H1 (cell line): Measurements from ENCODE around the gene GRM8. TPM values are rescaled to one million over a fixed set of nuclear protein-coding genes. Genes with fewer than 3 reads are reported as not detected.

Source experiments
- CTCF ChIA-PET: fragments of 300-600 bp; sonication (Branson Sonifier 250); formaldehyde crosslinking; loops from one replicate; lab custom pipeline; 2021; ENCODE audit not compliant: partially characterized antibody; lab: Charles Lee
- POLR2A ChIA-PET: fragments of 300-600 bp; sonication (Branson Sonifier 250); formaldehyde crosslinking; loops from one replicate; lab custom pipeline; 2021; ENCODE audit warnings: inconsistent platforms; ENCODE audit not compliant: partially characterized antibody; lab: Charles Lee
- DNase-seq, 2 experiments: peaks; one replicate each; pipeline versions ENCODE4 v3.0.0 to v3.0.0-alpha.2; 2010 to 2022; ENCODE audit warnings: low spot score in 2 of 2, low read depth in 1 of 2, mixed read lengths in 1 of 2
- FAIRE-seq: peaks from 2 replicates; lab custom pipeline; 2011; peaks lifted over from hg19 to GRCh38; lab: Jason Lieb, UNC
- H2AFZ ChIP-seq: 2 replicates; pipeline ENCODE4 v1.8.1; 2012; ENCODE audit warnings: low read length, inconsistent platforms
- H2AK5ac ChIP-seq: 2 replicates; pipeline ENCODE4 v1.6.1; 2013; ENCODE audit warnings: low read depth, low read length
- H2BK120ac ChIP-seq: replicated peaks from 2 replicates; pipeline ENCODE3; 2013; ENCODE audit warnings: low read depth, low read length, inconsistent platforms
- H2BK12ac ChIP-seq: 2 replicates; pipeline ENCODE4 v1.6.1; 2013; ENCODE audit warnings: low read depth, low read length
- H2BK15ac ChIP-seq: 2 replicates; pipeline ENCODE4 v1.6.1; 2013; ENCODE audit warnings: low read length
- H2BK20ac ChIP-seq: 2 replicates; pipeline ENCODE4 v1.6.1; 2013; ENCODE audit warnings: low read length
- H2BK5ac ChIP-seq: 2 replicates; pipeline ENCODE4 v1.6.1; 2013; ENCODE audit warnings: low read depth, low read length
- H3K14ac ChIP-seq: 2 replicates; pipeline ENCODE4 v1.6.1; 2013; ENCODE audit warnings: inconsistent platforms; ENCODE audit not compliant: insufficient read length
- H3K18ac ChIP-seq: 2 replicates; pipeline ENCODE4 v1.6.1; 2013; ENCODE audit warnings: low read length; ENCODE audit errors: extremely low read depth
- H3K23ac ChIP-seq: 2 replicates; pipeline ENCODE4 v1.6.1; 2013; ENCODE audit warnings: inconsistent platforms; ENCODE audit not compliant: insufficient read length
- H3K23me2 ChIP-seq: 2 replicates; pipeline ENCODE4 v1.6.1; 2013; ENCODE audit warnings: low read depth, low read length
- H3K27ac ChIP-seq: 2 replicates; pipeline ENCODE4 v1.6.1; 2011; ENCODE audit warnings: low read depth, low read length, inconsistent platforms
- H3K27me3 ChIP-seq, 4 experiments: replicated peaks in 1 of 4; 1 replicate in 1 of 4; 2 replicates in 3 of 4; pipeline versions ENCODE4 v1.6.1 to v1.8.1; 2011 to 2013; ENCODE audit warnings: low read length in 3 of 4, mild to moderate bottlenecking in 3 of 4, inconsistent platforms in 2 of 4, mixed read lengths in 2 of 4, moderate library complexity in 1 of 4; ENCODE audit not compliant: control insufficient read depth in 3 of 4, insufficient read depth in 3 of 4; ENCODE audit errors: extremely low read depth in 1 of 4
- H3K36me3 ChIP-seq, 4 experiments: 2 replicates each; pipeline versions ENCODE4 v1.6.1 to v1.8.1; 2011 to 2013; ENCODE audit warnings: mild to moderate bottlenecking in 4 of 4, low read length in 3 of 4, moderate library complexity in 2 of 4, control low read depth in 1 of 4, inconsistent platforms in 1 of 4; ENCODE audit not compliant: insufficient read depth in 4 of 4, control insufficient read depth in 2 of 4
- H3K4ac ChIP-seq: replicated peaks from 2 replicates; pipeline ENCODE3; 2013; ENCODE audit warnings: low read length, low read depth, mixed read lengths, inconsistent platforms; ENCODE audit not compliant: insufficient read length
- H3K4me1 ChIP-seq, 4 experiments: replicated peaks in 1 of 4; 1 replicate in 1 of 4; 2 replicates in 3 of 4; pipeline versions ENCODE4 v1.6.1 to v1.8.1; 2011 to 2013; ENCODE audit warnings: low read length in 3 of 4, inconsistent platforms in 2 of 4, mixed read lengths in 1 of 4; ENCODE audit not compliant: insufficient read depth in 4 of 4, control insufficient read depth in 3 of 4
- H3K4me2 ChIP-seq, 2 experiments: 2 replicates each; pipeline versions ENCODE4 v1.6.1 to v1.8.1; 2011 to 2013; ENCODE audit warnings: low read depth in 2 of 2, low read length in 2 of 2, control low read depth in 1 of 2, inconsistent platforms in 1 of 2, mild to moderate bottlenecking in 1 of 2; ENCODE audit not compliant: insufficient read depth in 1 of 2
- H3K4me3 ChIP-seq, 4 experiments: fragments of 200-600, 300-600 bp in 1 of 4; sonication (generic), shearing (Covaris generic), sonication (Bioruptor Twin) in 1 of 4; 2 replicates each; pipeline versions ENCODE4 v1.5.1 to v1.8.1; 2011 to 2016; ENCODE audit warnings: low read length in 4 of 4, low read depth in 3 of 4, control low read depth in 2 of 4, inconsistent platforms in 2 of 4, mild to moderate bottlenecking in 2 of 4, mixed read lengths in 1 of 4, moderate library complexity in 1 of 4; ENCODE audit not compliant: insufficient read depth in 2 of 4; ENCODE audit errors: extremely low read depth in 1 of 4
- H3K56ac ChIP-seq: replicated peaks from 2 replicates; pipeline ENCODE3; 2013; ENCODE audit warnings: low read depth, mild to moderate bottlenecking, mixed read lengths, low read length, inconsistent platforms; ENCODE audit not compliant: insufficient read length
- H3K79me1 ChIP-seq: 2 replicates; pipeline ENCODE4 v1.6.1; 2013; ENCODE audit warnings: low read depth, low read length, control low read depth
- H3K79me2 ChIP-seq, 2 experiments: 2 replicates each; pipeline versions ENCODE4 v1.6.1 to v1.8.1; 2012 to 2013; ENCODE audit warnings: low read length in 2 of 2, mild to moderate bottlenecking in 2 of 2, inconsistent platforms in 1 of 2; ENCODE audit not compliant: insufficient read depth in 2 of 2, control insufficient read depth in 1 of 2
- H3K9ac ChIP-seq, 4 experiments: replicated peaks in 1 of 4; 1 replicate in 1 of 4; 2 replicates in 3 of 4; pipeline versions ENCODE4 v1.6.1 to v1.8.1; 2011 to 2013; ENCODE audit warnings: low read depth in 3 of 4, low read length in 3 of 4, control low read depth in 2 of 4, mild to moderate bottlenecking in 2 of 4, moderate library complexity in 2 of 4, inconsistent platforms in 1 of 4; ENCODE audit errors: extremely low read depth in 1 of 4
- H3K9me3 ChIP-seq, 2 experiments: 2 replicates each; pipeline versions ENCODE4 v1.6.1 to v1.8.1; 2012 to 2013; ENCODE audit warnings: mild to moderate bottlenecking in 2 of 2, moderate library complexity in 2 of 2, control low read depth in 1 of 2, inconsistent platforms in 1 of 2, low read depth in 1 of 2, low read length in 1 of 2, mixed read lengths in 1 of 2; ENCODE audit not compliant: insufficient read depth in 2 of 2
- H4K20me1 ChIP-seq, 2 experiments: replicated peaks in 1 of 2; 2 replicates each; pipeline versions ENCODE3 to v1.8.1; 2011 to 2013; ENCODE audit warnings: inconsistent platforms in 2 of 2, low read length in 2 of 2, mild to moderate bottlenecking in 1 of 2; ENCODE audit not compliant: insufficient read depth in 2 of 2, control insufficient read depth in 1 of 2
- H4K5ac ChIP-seq: 2 replicates; pipeline ENCODE4 v1.6.1; 2013; ENCODE audit warnings: low read length, low read depth, mixed read lengths, inconsistent platforms; ENCODE audit not compliant: insufficient read length
- H4K8ac ChIP-seq: 2 replicates; pipeline ENCODE4 v1.8.0; 2013; ENCODE audit warnings: mild to moderate bottlenecking, moderate library complexity, low read length, inconsistent platforms; ENCODE audit not compliant: insufficient read depth; ENCODE audit errors: extremely low read depth
- H4K91ac ChIP-seq: replicated peaks from 2 replicates; pipeline ENCODE3; 2013; ENCODE audit warnings: low read length, mixed read lengths, inconsistent platforms; ENCODE audit not compliant: insufficient read length
- E2F6 ChIP-seq: IDR thresholded peaks from 2 replicates; pipeline ENCODE4 v1.6.1; 2012; ENCODE audit warnings: inconsistent platforms
- EZH2 ChIP-seq: fragments of 200-600 bp; sonication (generic); IDR thresholded peaks from 2 replicates; pipeline ENCODE4 v1.7.1; 2012; ENCODE audit warnings: low read depth, mild to moderate bottlenecking, moderate library complexity, low read length, inconsistent platforms; ENCODE audit not compliant: severe bottlenecking
- HDAC2 ChIP-seq, 2 experiments: fragments of 300-600 bp in 1 of 2; sonication (generic) in 1 of 2; IDR thresholded peaks; 2 replicates each; pipeline ENCODE4 v1.6.1; 2011 to 2012; ENCODE audit warnings: low read depth in 2 of 2, low read length in 2 of 2, mild to moderate bottlenecking in 2 of 2, moderate library complexity in 2 of 2, borderline replicate concordance in 1 of 2, inconsistent platforms in 1 of 2
- WGBS, 2 experiments: shearing (Covaris generic) in 1 of 2; methylation state at CpG; one replicate each; pipeline versions ENCODE4 v1.1.6 to v1.1.7; 2013 to 2015; ENCODE audit warnings: low lambda C conversion rate in 2 of 2, mixed read lengths in 2 of 2, inconsistent platforms in 1 of 2, low coverage in 1 of 2, missing lambda C conversion rate in 1 of 2; ENCODE audit not compliant: insufficient replicate concordance in 2 of 2, insufficient coverage in 1 of 2, insufficient read length in 1 of 2; ENCODE audit errors: extremely low coverage in 1 of 2, missing lambda C conversion rate in 1 of 2; 5-methylcytosine and 5-hydroxymethylcytosine counted together
- polyA plus RNA-seq, 7 experiments: library from polyadenylated mRNA; depleted of rRNA in 3 of 7; stranded (reverse) in 5 of 7; unstranded in 2 of 7; fragments of >200 nt in 5 of 7; fragments of 200-250 nt in 2 of 7; gene quantifications; 1 replicate in 5 of 7; 2 replicates in 1 of 7; 4 replicates in 1 of 7; pipeline versions ENCODE4 v1.2.1 to v1.2.3, GENCODE V29; 2011 to 2013; ENCODE audit warnings: missing spikeins in 2 of 7, mixed read lengths in 2 of 7
- total RNA-seq: library from RNA; stranded (reverse); fragmentation: NEBNext Ultra II Directional; extraction: Animal tissue kit (Norgen Biotek cat#: 25700); gene quantifications from 2 replicates; pipeline ENCODE4 v1.2.1, GENCODE V29; 2021

Gene GRM8
- total and polyA plus RNA-seq, 2 of the 8 experiments (the other 6 are each of a cell fraction or from before 2014, with no cell fraction given), result 2.6 to 2.8 TPM

- H3K4me3 ChIP-seq, result no peak overlapping the region
- H3K14ac ChIP-seq, result no peak overlapping the region
- no peak for TF ChIP-seq HDAC2 (IDR thresholded peaks at IDR 0.05; ENCODE audit: borderline replicate concordance in 1 of 2, low read depth in 2 of 2, low read length in 2 of 2)
- no peak for TF ChIP-seq E2F6
- TF ChIP-seq EZH2, result no peak
- no peak overlapping the region for H3K27ac ChIP-seq
- FAIRE-seq, result no peak
- H4K8ac ChIP-seq, result no peak overlapping the region
- no peak overlapping the region for H2BK15ac ChIP-seq
- H2BK120ac ChIP-seq, result no peak overlapping the region
- no peak overlapping the region for H2AK5ac ChIP-seq
- no peaks in the 10 kb centered on the region for H3K79me1 ChIP-seq
- no peak overlapping the region for H3K9ac ChIP-seq
- H2BK20ac ChIP-seq, result no peak overlapping the region
- H3K79me2 ChIP-seq, result no peaks in the 10 kb centered on the region
- ChIA-PET POLR2A (no interaction called here), CTCF (no interaction called here)
- no peak overlapping the region for H3K4ac ChIP-seq
- no peak overlapping the region for H3K56ac ChIP-seq
- H4K91ac ChIP-seq, result no peak overlapping the region
- no peak overlapping the region for H2BK5ac ChIP-seq
- no peak overlapping the region for H3K23ac ChIP-seq
- H3K9me3 ChIP-seq, result no peaks in the 10 kb centered on the region
- no peak overlapping the region for H4K5ac ChIP-seq
- no peaks in the 10 kb centered on the region for H3K36me3 ChIP-seq
- no peaks in the 10 kb centered on the region for H3K4me1 ChIP-seq
- H2AFZ ChIP-seq, result no peak overlapping the region
- no peak overlapping the region for H2BK12ac ChIP-seq
- no peak overlapping the region for H3K4me2 ChIP-seq
- 85% methylated on average over 4 of the region's 5 CpGs; no CpG with 5 or more reads in 1 of the 2 experiments for WGBS, 2 experiments
- DNase-seq, result no peak
- no peaks in the 10 kb centered on the region for H3K23me2 ChIP-seq
- no peak overlapping the region for H3K18ac ChIP-seq
- H3K27me3 ChIP-seq, result no peaks in the 10 kb centered on the region
- H4K20me1 ChIP-seq, result no peaks in the 10 kb centered on the region
These were observed 584.4 kb downstream of the GRM8 start for GRCh38 chr7:126668367-126668752.
